H1 (cell line): ENCODE measurements around the gene LDAH. TPM values are rescaled to one million over a fixed set of nuclear protein-coding genes. Genes with fewer than 3 reads are reported as not detected.

Source experiments
- CTCF ChIA-PET: fragments of 300-600 bp; sonication (Branson Sonifier 250); formaldehyde crosslinking; loops from one replicate; lab custom pipeline; 2021; ENCODE audit not compliant: partially characterized antibody; lab: Charles Lee
- POLR2A ChIA-PET: fragments of 300-600 bp; sonication (Branson Sonifier 250); formaldehyde crosslinking; loops from one replicate; lab custom pipeline; 2021; ENCODE audit warnings: inconsistent platforms; ENCODE audit not compliant: partially characterized antibody; lab: Charles Lee
- DNase-seq, 2 experiments: peaks; one replicate each; pipeline versions ENCODE4 v3.0.0 to v3.0.0-alpha.2; 2010 to 2022; ENCODE audit warnings: low spot score in 2 of 2, low read depth in 1 of 2, mixed read lengths in 1 of 2
- FAIRE-seq: peaks from 2 replicates; lab custom pipeline; 2011; peaks lifted over from hg19 to GRCh38; lab: Jason Lieb, UNC
- H2AFZ ChIP-seq: 2 replicates; pipeline ENCODE4 v1.8.1; 2012; ENCODE audit warnings: low read length, inconsistent platforms
- H2AK5ac ChIP-seq: 2 replicates; pipeline ENCODE4 v1.6.1; 2013; ENCODE audit warnings: low read depth, low read length
- H2BK120ac ChIP-seq: replicated peaks from 2 replicates; pipeline ENCODE3; 2013; ENCODE audit warnings: low read depth, low read length, inconsistent platforms
- H2BK12ac ChIP-seq: 2 replicates; pipeline ENCODE4 v1.6.1; 2013; ENCODE audit warnings: low read depth, low read length
- H2BK15ac ChIP-seq: 2 replicates; pipeline ENCODE4 v1.6.1; 2013; ENCODE audit warnings: low read length
- H2BK20ac ChIP-seq: 2 replicates; pipeline ENCODE4 v1.6.1; 2013; ENCODE audit warnings: low read length
- H2BK5ac ChIP-seq: 2 replicates; pipeline ENCODE4 v1.6.1; 2013; ENCODE audit warnings: low read depth, low read length
- H3K14ac ChIP-seq: 2 replicates; pipeline ENCODE4 v1.6.1; 2013; ENCODE audit warnings: inconsistent platforms; ENCODE audit not compliant: insufficient read length
- H3K18ac ChIP-seq: 2 replicates; pipeline ENCODE4 v1.6.1; 2013; ENCODE audit warnings: low read length; ENCODE audit errors: extremely low read depth
- H3K23ac ChIP-seq: 2 replicates; pipeline ENCODE4 v1.6.1; 2013; ENCODE audit warnings: inconsistent platforms; ENCODE audit not compliant: insufficient read length
- H3K23me2 ChIP-seq: 2 replicates; pipeline ENCODE4 v1.6.1; 2013; ENCODE audit warnings: low read depth, low read length
- H3K27ac ChIP-seq: 2 replicates; pipeline ENCODE4 v1.6.1; 2011; ENCODE audit warnings: low read depth, low read length, inconsistent platforms
- H3K27me3 ChIP-seq, 4 experiments: replicated peaks in 1 of 4; 1 replicate in 1 of 4; 2 replicates in 3 of 4; pipeline versions ENCODE4 v1.6.1 to v1.8.1; 2011 to 2013; ENCODE audit warnings: low read length in 3 of 4, mild to moderate bottlenecking in 3 of 4, inconsistent platforms in 2 of 4, mixed read lengths in 2 of 4, moderate library complexity in 1 of 4; ENCODE audit not compliant: control insufficient read depth in 3 of 4, insufficient read depth in 3 of 4; ENCODE audit errors: extremely low read depth in 1 of 4
- H3K36me3 ChIP-seq, 4 experiments: 2 replicates each; pipeline versions ENCODE4 v1.6.1 to v1.8.1; 2011 to 2013; ENCODE audit warnings: mild to moderate bottlenecking in 4 of 4, low read length in 3 of 4, moderate library complexity in 2 of 4, control low read depth in 1 of 4, inconsistent platforms in 1 of 4; ENCODE audit not compliant: insufficient read depth in 4 of 4, control insufficient read depth in 2 of 4
- H3K4ac ChIP-seq: replicated peaks from 2 replicates; pipeline ENCODE3; 2013; ENCODE audit warnings: low read length, low read depth, mixed read lengths, inconsistent platforms; ENCODE audit not compliant: insufficient read length
- H3K4me1 ChIP-seq, 4 experiments: replicated peaks in 1 of 4; 1 replicate in 1 of 4; 2 replicates in 3 of 4; pipeline versions ENCODE4 v1.6.1 to v1.8.1; 2011 to 2013; ENCODE audit warnings: low read length in 3 of 4, inconsistent platforms in 2 of 4, mixed read lengths in 1 of 4; ENCODE audit not compliant: insufficient read depth in 4 of 4, control insufficient read depth in 3 of 4
- H3K4me2 ChIP-seq, 2 experiments: 2 replicates each; pipeline versions ENCODE4 v1.6.1 to v1.8.1; 2011 to 2013; ENCODE audit warnings: low read depth in 2 of 2, low read length in 2 of 2, control low read depth in 1 of 2, inconsistent platforms in 1 of 2, mild to moderate bottlenecking in 1 of 2; ENCODE audit not compliant: insufficient read depth in 1 of 2
- H3K4me3 ChIP-seq, 4 experiments: fragments of 200-600, 300-600 bp in 1 of 4; sonication (generic), shearing (Covaris generic), sonication (Bioruptor Twin) in 1 of 4; 2 replicates each; pipeline versions ENCODE4 v1.5.1 to v1.8.1; 2011 to 2016; ENCODE audit warnings: low read length in 4 of 4, low read depth in 3 of 4, control low read depth in 2 of 4, inconsistent platforms in 2 of 4, mild to moderate bottlenecking in 2 of 4, mixed read lengths in 1 of 4, moderate library complexity in 1 of 4; ENCODE audit not compliant: insufficient read depth in 2 of 4; ENCODE audit errors: extremely low read depth in 1 of 4
- H3K56ac ChIP-seq: replicated peaks from 2 replicates; pipeline ENCODE3; 2013; ENCODE audit warnings: low read depth, mild to moderate bottlenecking, mixed read lengths, low read length, inconsistent platforms; ENCODE audit not compliant: insufficient read length
- H3K79me1 ChIP-seq: 2 replicates; pipeline ENCODE4 v1.6.1; 2013; ENCODE audit warnings: low read depth, low read length, control low read depth
- H3K79me2 ChIP-seq, 2 experiments: 2 replicates each; pipeline versions ENCODE4 v1.6.1 to v1.8.1; 2012 to 2013; ENCODE audit warnings: low read length in 2 of 2, mild to moderate bottlenecking in 2 of 2, inconsistent platforms in 1 of 2; ENCODE audit not compliant: insufficient read depth in 2 of 2, control insufficient read depth in 1 of 2
- H3K9ac ChIP-seq, 4 experiments: replicated peaks in 1 of 4; 1 replicate in 1 of 4; 2 replicates in 3 of 4; pipeline versions ENCODE4 v1.6.1 to v1.8.1; 2011 to 2013; ENCODE audit warnings: low read depth in 3 of 4, low read length in 3 of 4, control low read depth in 2 of 4, mild to moderate bottlenecking in 2 of 4, moderate library complexity in 2 of 4, inconsistent platforms in 1 of 4; ENCODE audit errors: extremely low read depth in 1 of 4
- H3K9me3 ChIP-seq, 2 experiments: 2 replicates each; pipeline versions ENCODE4 v1.6.1 to v1.8.1; 2012 to 2013; ENCODE audit warnings: mild to moderate bottlenecking in 2 of 2, moderate library complexity in 2 of 2, control low read depth in 1 of 2, inconsistent platforms in 1 of 2, low read depth in 1 of 2, low read length in 1 of 2, mixed read lengths in 1 of 2; ENCODE audit not compliant: insufficient read depth in 2 of 2
- H4K20me1 ChIP-seq, 2 experiments: replicated peaks in 1 of 2; 2 replicates each; pipeline versions ENCODE3 to v1.8.1; 2011 to 2013; ENCODE audit warnings: inconsistent platforms in 2 of 2, low read length in 2 of 2, mild to moderate bottlenecking in 1 of 2; ENCODE audit not compliant: insufficient read depth in 2 of 2, control insufficient read depth in 1 of 2
- H4K5ac ChIP-seq: 2 replicates; pipeline ENCODE4 v1.6.1; 2013; ENCODE audit warnings: low read length, low read depth, mixed read lengths, inconsistent platforms; ENCODE audit not compliant: insufficient read length
- H4K8ac ChIP-seq: 2 replicates; pipeline ENCODE4 v1.8.0; 2013; ENCODE audit warnings: mild to moderate bottlenecking, moderate library complexity, low read length, inconsistent platforms; ENCODE audit not compliant: insufficient read depth; ENCODE audit errors: extremely low read depth
- H4K91ac ChIP-seq: replicated peaks from 2 replicates; pipeline ENCODE3; 2013; ENCODE audit warnings: low read length, mixed read lengths, inconsistent platforms; ENCODE audit not compliant: insufficient read length
- KDM1A ChIP-seq: fragments of 200-600, 300-600 bp; sonication (generic); IDR thresholded peaks from 2 replicates; pipeline ENCODE4 v1.7.1; 2016; ENCODE audit warnings: mild to moderate bottlenecking, low read length, borderline replicate concordance
- WGBS, 2 experiments: shearing (Covaris generic) in 1 of 2; methylation state at CpG; one replicate each; pipeline versions ENCODE4 v1.1.6 to v1.1.7; 2013 to 2015; ENCODE audit warnings: low lambda C conversion rate in 2 of 2, mixed read lengths in 2 of 2, inconsistent platforms in 1 of 2, low coverage in 1 of 2, missing lambda C conversion rate in 1 of 2; ENCODE audit not compliant: insufficient replicate concordance in 2 of 2, insufficient coverage in 1 of 2, insufficient read length in 1 of 2; ENCODE audit errors: extremely low coverage in 1 of 2, missing lambda C conversion rate in 1 of 2; 5-methylcytosine and 5-hydroxymethylcytosine counted together
- polyA plus RNA-seq, 7 experiments: library from polyadenylated mRNA; depleted of rRNA in 3 of 7; stranded (reverse) in 5 of 7; unstranded in 2 of 7; fragments of >200 nt in 5 of 7; fragments of 200-250 nt in 2 of 7; gene quantifications; 1 replicate in 5 of 7; 2 replicates in 1 of 7; 4 replicates in 1 of 7; pipeline versions ENCODE4 v1.2.1 to v1.2.3, GENCODE V29; 2011 to 2013; ENCODE audit warnings: missing spikeins in 2 of 7, mixed read lengths in 2 of 7
- total RNA-seq: library from RNA; stranded (reverse); fragmentation: NEBNext Ultra II Directional; extraction: Animal tissue kit (Norgen Biotek cat#: 25700); gene quantifications from 2 replicates; pipeline ENCODE4 v1.2.1, GENCODE V29; 2021

Gene LDAH
- total and polyA plus RNA-seq, 2 of the 8 experiments (the other 6 are each of a cell fraction or from before 2014, with no cell fraction given), result 10.9 to 26.3 TPM

DNA sequence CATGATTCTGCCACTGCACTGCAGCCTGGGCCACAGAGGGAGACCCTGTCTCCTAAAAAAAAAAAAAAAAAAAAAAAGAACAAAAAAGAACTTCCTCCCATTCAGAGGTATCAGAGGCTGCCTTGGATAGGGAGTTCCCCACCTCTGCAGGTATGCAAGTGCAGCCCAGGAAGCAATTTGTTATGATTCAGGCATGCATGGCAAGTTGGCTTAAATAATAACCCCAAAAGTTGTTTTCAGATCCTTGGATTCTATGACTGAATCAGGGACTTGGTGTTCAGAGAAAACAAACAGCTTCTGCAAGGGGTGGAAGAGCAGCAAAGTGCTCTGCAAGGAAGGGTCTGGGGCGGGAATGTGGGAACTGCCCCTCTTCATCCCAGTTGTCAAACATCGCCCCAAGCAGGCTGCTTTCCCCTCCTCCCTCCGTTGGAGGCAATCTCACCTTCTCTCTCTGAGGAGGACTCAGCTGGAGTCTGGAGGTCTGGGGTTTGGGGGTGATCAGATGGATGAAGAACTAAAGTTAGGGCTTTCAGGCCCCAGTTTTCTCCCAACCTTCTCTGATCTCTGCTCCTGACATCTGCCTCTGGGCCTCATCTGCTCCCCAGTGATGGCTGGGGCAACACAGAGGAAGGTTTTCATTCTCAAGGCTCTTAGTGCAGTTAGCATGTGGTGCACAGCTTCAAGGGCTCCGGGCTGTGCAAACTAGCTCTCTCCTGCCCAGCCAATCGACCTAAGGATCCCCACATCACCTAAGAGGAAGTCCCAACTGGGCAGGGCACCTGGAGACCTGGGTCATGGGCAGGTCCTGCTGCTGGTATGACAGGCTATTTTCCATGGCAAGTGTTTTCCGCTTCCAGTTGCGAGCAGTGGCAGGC is 159.5 kb downstream of the LDAH start:
- H3K79me1 ChIP-seq, result no peaks in the 10 kb centered on the region
- WGBS, 2 experiments, result 36% methylated on average over 6 of the region's 7 CpGs; no CpG with 5 or more reads in 1 of the 2 experiments
- no peak overlapping the region for H2AK5ac ChIP-seq
- H3K23ac ChIP-seq, result no peak overlapping the region
- H3K18ac ChIP-seq, result no peak overlapping the region
- no peak overlapping the region for H3K4me2 ChIP-seq
- H3K4ac ChIP-seq, result no peak overlapping the region
- TF ChIP-seq KDM1A, result no peak
- H4K8ac ChIP-seq, result no peak overlapping the region
- H2BK120ac ChIP-seq, result no peak overlapping the region
- no peak overlapping the region for H2AFZ ChIP-seq
- H3K27ac ChIP-seq, result no peak overlapping the region
- H2BK20ac ChIP-seq, result no peak overlapping the region
- H3K79me2 ChIP-seq, result no peaks in the 10 kb centered on the region
- H3K56ac ChIP-seq, result no peak overlapping the region
- no peak overlapping the region for H3K14ac ChIP-seq
- no peak overlapping the region for H4K91ac ChIP-seq
- ChIA-PET POLR2A (interaction anchor here (1.3 to 1.6 kb wide), 2 partner anchors 10 to 12 kb away, joined by 4 read pairs; no protein-coding TSS in a partner anchor), CTCF (interaction anchor here (0.6 to 8.9 kb wide), 11 partner anchors 12 to 300 kb away, joined by 3 to 266 read pairs (median 4); partner anchors contain the start of gene HS1BP3)
- no peak overlapping the region for H2BK5ac ChIP-seq
- no peaks in the 10 kb centered on the region; a peak in 1 of 8 replicates for H3K36me3 ChIP-seq
- H3K4me3 ChIP-seq, result no peak overlapping the region
- no peak overlapping the region for H3K9ac ChIP-seq
- FAIRE-seq (no peak), DNase-seq (no peak)
- peaks cover 2 to 11% of the 10 kb centered on the region in 2 experiments for H4K20me1 ChIP-seq
- H4K5ac ChIP-seq, result no peak overlapping the region
- H2BK12ac ChIP-seq, result no peak overlapping the region
- H3K27me3 ChIP-seq, result peaks cover 56 to 67% (median 65%) of the 10 kb centered on the region in 4 experiments
- peaks cover 0 to 22% (median 4%) of the 10 kb centered on the region in 4 experiments; a peak in 6 of 7 replicates for H3K4me1 ChIP-seq
- H3K9me3 ChIP-seq, result no peaks in the 10 kb centered on the region
- H2BK15ac ChIP-seq, result 0 out of 2 replicates have a peak overlapping the region, but pooled peaks have one; percentile 18
- peaks cover 17% of the 10 kb centered on the region; the same call in 1 of the 2 replicates for H3K23me2 ChIP-seq
